Peyer's patch (tissue), 4 donors: ENCODE measurements around the gene IFI27. TPM values are rescaled to one million over a fixed set of nuclear protein-coding genes. Genes with fewer than 3 reads are reported as not detected.

ENCODE experiments used
- DNase-seq, 3 donors: peaks; one replicate each; pipeline ENCODE4 v3.0.0-alpha.2; 2017 to 2019
- H3K27ac ChIP-seq, 4 donors: fragments of 200-600 bp; sonication (generic); one replicate each; pipeline ENCODE4 v1.5.1; 2016 to 2019
- H3K27me3 ChIP-seq, 2 donors: fragments of 200-600 bp; sonication (generic); one replicate each; pipeline ENCODE4 v1.5.1; 2019
- H3K36me3 ChIP-seq, 3 donors: fragments of 200-600 bp; sonication (generic); one replicate each; pipeline ENCODE4 v1.5.1; 2016 to 2019
- H3K4me1 ChIP-seq, 4 donors: fragments of 200-600 bp; sonication (generic); one replicate each; pipeline ENCODE4 v1.5.1; 2016 to 2019
- H3K4me3 ChIP-seq, 4 donors: fragments of 200-600 bp; sonication (generic); 1 replicate in 3 of 4; 2 replicates in 1 of 4; pipeline ENCODE4 v1.5.1; 2016 to 2019; ENCODE audit warnings: mild to moderate bottlenecking in 1 of 4
- H3K9me3 ChIP-seq, 4 donors: fragments of 200-600 bp; sonication (generic); one replicate each; pipeline ENCODE4 v1.5.1; 2016 to 2019; ENCODE audit warnings: mild to moderate bottlenecking in 1 of 4
- CTCF ChIP-seq, 6 experiments: fragments of 450-650 bp in 4 of 6; fragments of 200-600 bp in 2 of 6; sonication (generic) in 1 of 6; IDR thresholded peaks; one replicate each; pipeline ENCODE4 v1.5.1; 2017 to 2019; ENCODE audit warnings: antibody characterized with exemption in 6 of 6, mild to moderate bottlenecking in 3 of 6, moderate library complexity in 1 of 6
- POLR2A ChIP-seq, 2 donors: fragments of 450-650 bp; IDR thresholded peaks; one replicate each; pipeline ENCODE4 v1.5.1; 2017; ENCODE audit warnings: antibody characterized with exemption in 2 of 2, mild to moderate bottlenecking in 2 of 2, moderate library complexity in 2 of 2
- total RNA-seq, 4 donors: library from RNA; depleted of rRNA; stranded (reverse); fragments of >200 nt; gene quantifications; one replicate each; pipeline ENCODE4 v1.1.0, GENCODE V29; 2016

Gene IFI27
- total RNA-seq, 4 donors from 2014 or later, result 163 to 668 (median 294) TPM

- peaks cover 0 to 30% (median 3%) of the 10 kb centered on the region in 4 donors for H3K4me1 ChIP-seq
- TF ChIP-seq POLR2A (IDR thresholded peaks at IDR 0.05), result no peak
- TF ChIP-seq CTCF (IDR thresholded peaks at IDR 0.05), result no peak
- DNase-seq, result peak in 1 of 3 donors; percentile 33
- peaks cover 0 to 13% (median 4%) of the 10 kb centered on the region in 4 donors for H3K9me3 ChIP-seq
- H3K27ac ChIP-seq, result peak overlapping the region in 1 of 4 donors; percentile 41
- H3K36me3 ChIP-seq, result no peaks in the 10 kb centered on the region
- H3K27me3 ChIP-seq, result no peaks in the 10 kb centered on the region
- no peak overlapping the region for H3K4me3 ChIP-seq
Observed at GRCh38 chr14:94115631-94116030, 5.1 kb downstream of the IFI27 start.

GRCh38 chr14:94116701-94117100, 6.2 kb downstream of the IFI27 start:
- H3K4me3 ChIP-seq, result no peak overlapping the region
- DNase-seq, result no peak
- no peaks in the 10 kb centered on the region for H3K36me3 ChIP-seq
- TF ChIP-seq CTCF (IDR thresholded peaks at IDR 0.05), result no peak
- TF ChIP-seq POLR2A (IDR thresholded peaks at IDR 0.05), result no peak
- H3K4me1 ChIP-seq, result peaks cover 0 to 26% (median 3%) of the 10 kb centered on the region in 4 donors
- H3K27ac ChIP-seq, result no peak overlapping the region
- no peaks in the 10 kb centered on the region for H3K27me3 ChIP-seq
- H3K9me3 ChIP-seq, result peaks cover 0 to 13% (median 4%) of the 10 kb centered on the region in 4 donors

GRCh38 chr14:94117856-94118255, 7.3 kb downstream of the IFI27 start:
- DNase-seq, result peak in 1 of 3 donors; percentile 28
- Histone ChIP-seq H3K27ac (no peak overlapping the region), H3K4me1 (peaks cover 0 to 18% (median 3%) of the 10 kb centered on the region in 4 donors), H3K27me3 (no peaks in the 10 kb centered on the region), H3K9me3 (peaks cover 0 to 13% (median 4%) of the 10 kb centered on the region in 4 donors), H3K4me3 (no peak overlapping the region), H3K36me3 (no peaks in the 10 kb centered on the region)
- TF ChIP-seq POLR2A (IDR thresholded peaks at IDR 0.05) (no peak), CTCF (IDR thresholded peaks at IDR 0.05) (no peak)

- Histone ChIP-seq H3K27me3 (no peaks in the 10 kb centered on the region), H3K4me3 (no peak overlapping the region), H3K36me3 (no peaks in the 10 kb centered on the region), H3K27ac (no peak overlapping the region), H3K4me1 (peaks cover 0 to 7% (median 0%) of the 10 kb centered on the region in 4 donors), H3K9me3 (peaks cover 0 to 13% (median 4%) of the 10 kb centered on the region in 4 donors)
- peak in 1 of 3 donors; percentile 22 for DNase-seq
- TF ChIP-seq CTCF (IDR thresholded peaks at IDR 0.05) (no peak), POLR2A (IDR thresholded peaks at IDR 0.05) (no peak)
Observed at GRCh38 chr14:94119071-94119470, 8.5 kb downstream of the IFI27 start.

GRCh38 chr14:94120667-94121340, 10.3 kb downstream of the IFI27 start:
- Histone ChIP-seq H3K27me3 (no peaks in the 10 kb centered on the region), H3K4me3 (no peak overlapping the region), H3K9me3 (peaks cover 0 to 13% (median 4%) of the 10 kb centered on the region in 4 donors), H3K36me3 (no peaks in the 10 kb centered on the region), H3K27ac (no peak overlapping the region), H3K4me1 (no peaks in the 10 kb centered on the region)
- peak in 1 of 3 donors; percentile 17 for DNase-seq
- no peak for TF ChIP-seq CTCF (IDR thresholded peaks at IDR 0.05)
- TF ChIP-seq POLR2A (IDR thresholded peaks at IDR 0.05), result no peak
